Mucosa of descending colon (tissue), 3 donors: ENCODE measurements around the gene EIF4E2. TPM values are rescaled to one million over a fixed set of nuclear protein-coding genes. Genes with fewer than 3 reads are reported as not detected.

Experiments
- ATAC-seq: fragments of 200-7000 bp; cut with Tn5 transposase; one replicate; pipeline ENCODE4 v1.9.1; 2020; ENCODE audit warnings: mild to moderate bottlenecking, moderate library complexity
- DNase-seq, 3 donors: peaks; one replicate each; pipeline ENCODE4 v3.0.0-alpha.2; 2020
- H3K36me3 ChIP-seq: fragments of 200-600 bp; one replicate; pipeline ENCODE4 v1.8.0; 2021; ENCODE audit warnings: low read depth, mild to moderate bottlenecking
- H3K4me1 ChIP-seq: fragments of 200-600 bp; one replicate; pipeline ENCODE4 v1.8.0; 2021; ENCODE audit warnings: low read depth, mild to moderate bottlenecking
- H3K4me3 ChIP-seq: fragments of 200-600 bp; one replicate; pipeline ENCODE4 v1.8.0; 2021; ENCODE audit warnings: mild to moderate bottlenecking
- H3K9me3 ChIP-seq: fragments of 200-600 bp; one replicate; pipeline ENCODE4 v1.8.0; 2021; ENCODE audit warnings: mild to moderate bottlenecking
- intact Hi-C, 2 donors: fragments of 100-400 bp; cut with DNase I in 1 of 2; cut with micrococcal nuclease in 1 of 2; formaldehyde crosslinking; loops; one replicate each; pipeline versions ENCODE4 v1.11.0 to v1.11.1; 2022; cut with DNase I, micrococcal nuclease
- total RNA-seq, 3 donors: library from RNA; stranded (reverse); fragmentation: NEBNext Ultra II Directional in 2 of 3; extraction: Animal tissue kit (Norgen Biotek cat#: 25700) in 2 of 3; gene quantifications; one replicate each; pipeline versions ENCODE4 v1.2.1 to v1.2.4, GENCODE V29; 2021 to 2023
- TF ChIP-seq, protein P1 (sequence below): fragments of 200-600 bp; IDR thresholded peaks from one replicate; pipeline ENCODE4 v1.8.0; 2022; ENCODE audit warnings: antibody characterized with exemption, mild to moderate bottlenecking
- donor health status: DM: no; HTN: no; CAD: no; lungs with moderate emphysema.
- donor health status: DM: no; HTN: no; CAD: no.
- donor health status: DM: no; HTN: yes; CAD: no.

Gene EIF4E2
- total RNA-seq, 3 donors from 2014 or later, result 62.7 to 116 (median 90.9) TPM

DNA sequence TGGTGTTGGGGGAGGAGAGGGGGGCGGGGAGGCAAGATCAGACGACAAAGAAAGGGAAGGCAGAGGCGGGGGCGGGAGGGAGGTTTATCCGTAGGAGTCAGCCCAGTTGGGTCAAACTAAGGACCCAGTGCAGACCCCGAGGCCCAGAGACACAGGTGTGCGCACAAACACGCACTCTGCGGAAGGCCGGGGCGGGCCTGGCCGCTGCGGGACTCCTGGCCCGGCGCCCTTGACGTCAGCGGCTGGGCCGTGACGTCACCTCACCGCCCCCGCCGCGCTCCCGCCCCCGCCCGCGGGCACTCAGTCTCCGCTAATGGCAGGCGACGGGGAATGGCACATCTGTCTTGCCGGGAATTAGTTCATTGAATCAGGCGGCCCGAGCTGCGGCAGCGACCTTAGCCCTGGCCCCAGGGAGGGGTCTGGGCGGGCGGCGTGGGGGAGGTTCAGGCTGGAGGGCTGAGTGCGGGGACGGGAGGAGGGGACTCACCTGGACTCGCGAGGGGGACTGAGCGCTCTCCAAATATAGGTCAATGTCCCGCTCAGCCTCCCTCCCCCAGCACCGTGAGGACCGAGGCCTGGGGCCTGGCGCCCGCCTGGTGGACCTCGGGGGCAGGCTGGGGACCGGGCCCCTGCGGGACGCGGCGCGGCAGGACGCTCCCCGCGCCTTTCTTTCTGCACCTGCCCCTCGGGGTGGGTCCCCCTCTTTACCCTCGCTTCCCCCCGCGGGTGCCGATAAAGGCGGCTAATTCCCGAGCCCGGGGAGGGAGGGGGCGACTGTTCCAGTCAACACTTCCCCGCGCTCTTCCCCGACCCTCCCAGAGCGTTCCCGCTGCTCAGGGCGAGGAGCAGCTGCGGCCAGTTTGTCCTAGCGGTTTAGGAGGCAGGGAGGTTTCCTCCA, 47.3 kb upstream of the EIF4E2 start:
- Histone ChIP-seq H3K4me1 (peaks cover 6% of the 10 kb centered on the region), H3K9me3 (no peaks in the 10 kb centered on the region), H3K4me3 (no peak overlapping the region), H3K36me3 (no peaks in the 10 kb centered on the region)
- intact Hi-C loops, result no loop called here
- TF ChIP-seq, protein P1, sequence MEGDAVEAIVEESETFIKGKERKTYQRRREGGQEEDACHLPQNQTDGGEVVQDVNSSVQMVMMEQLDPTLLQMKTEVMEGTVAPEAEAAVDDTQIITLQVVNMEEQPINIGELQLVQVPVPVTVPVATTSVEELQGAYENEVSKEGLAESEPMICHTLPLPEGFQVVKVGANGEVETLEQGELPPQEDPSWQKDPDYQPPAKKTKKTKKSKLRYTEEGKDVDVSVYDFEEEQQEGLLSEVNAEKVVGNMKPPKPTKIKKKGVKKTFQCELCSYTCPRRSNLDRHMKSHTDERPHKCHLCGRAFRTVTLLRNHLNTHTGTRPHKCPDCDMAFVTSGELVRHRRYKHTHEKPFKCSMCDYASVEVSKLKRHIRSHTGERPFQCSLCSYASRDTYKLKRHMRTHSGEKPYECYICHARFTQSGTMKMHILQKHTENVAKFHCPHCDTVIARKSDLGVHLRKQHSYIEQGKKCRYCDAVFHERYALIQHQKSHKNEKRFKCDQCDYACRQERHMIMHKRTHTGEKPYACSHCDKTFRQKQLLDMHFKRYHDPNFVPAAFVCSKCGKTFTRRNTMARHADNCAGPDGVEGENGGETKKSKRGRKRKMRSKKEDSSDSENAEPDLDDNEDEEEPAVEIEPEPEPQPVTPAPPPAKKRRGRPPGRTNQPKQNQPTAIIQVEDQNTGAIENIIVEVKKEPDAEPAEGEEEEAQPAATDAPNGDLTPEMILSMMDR, result no peak
- DNase-seq (peak in 1 of 3 donors; percentile 36), ATAC-seq (peak; percentile 29)

GRCh38 chr2:232503809-232504323, 46.6 kb upstream of the EIF4E2 start:
- peaks cover 6% of the 10 kb centered on the region for H3K4me1 ChIP-seq
- H3K9me3 ChIP-seq, result no peaks in the 10 kb centered on the region
- TF ChIP-seq, protein P1, result no peak
- ATAC-seq, result no peak
- no peak for DNase-seq
- no peak overlapping the region for H3K4me3 ChIP-seq
- no peaks in the 10 kb centered on the region for H3K36me3 ChIP-seq
- intact Hi-C loops, result no loop called here

GRCh38 chr2:232504438-232504837, 46.1 kb upstream of the EIF4E2 start:
- ATAC-seq (no peak), DNase-seq (no peak)
- H3K4me1 ChIP-seq, result peaks cover 6% of the 10 kb centered on the region
- TF ChIP-seq, protein P1, result no peak
- no peak overlapping the region for H3K4me3 ChIP-seq
- no peaks in the 10 kb centered on the region for H3K9me3 ChIP-seq
- H3K36me3 ChIP-seq, result no peaks in the 10 kb centered on the region
- intact Hi-C loops, result no loop called here

DNA sequence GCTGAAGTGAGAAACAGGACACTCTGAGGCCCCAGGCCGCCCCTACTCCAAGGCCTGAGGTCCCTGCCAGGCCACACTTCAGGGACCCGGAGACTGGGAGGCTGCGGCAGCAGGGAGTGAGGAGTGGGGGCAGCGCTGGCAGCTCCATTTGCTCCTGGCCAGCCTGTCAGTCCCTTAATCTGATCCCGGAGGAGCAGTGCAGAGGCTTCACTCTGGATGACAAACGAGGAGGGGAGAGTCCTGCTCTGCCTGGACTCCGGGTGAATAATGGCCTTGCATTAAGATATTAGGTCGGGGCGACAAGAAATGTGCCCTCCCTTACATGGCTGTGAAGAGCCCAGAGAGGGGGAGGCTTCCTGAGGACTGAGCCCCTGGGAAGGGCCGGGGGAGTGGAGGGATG, 44.6 kb upstream of the EIF4E2 start:
- Histone ChIP-seq H3K9me3 (no peaks in the 10 kb centered on the region), H3K4me3 (no peak overlapping the region), H3K4me1 (peaks cover 6% of the 10 kb centered on the region), H3K36me3 (no peaks in the 10 kb centered on the region)
- intact Hi-C loops, result no loop called here
- ATAC-seq, result no peak
- DNase-seq, result no peak
- TF ChIP-seq, protein P1, result no peak

DNA sequence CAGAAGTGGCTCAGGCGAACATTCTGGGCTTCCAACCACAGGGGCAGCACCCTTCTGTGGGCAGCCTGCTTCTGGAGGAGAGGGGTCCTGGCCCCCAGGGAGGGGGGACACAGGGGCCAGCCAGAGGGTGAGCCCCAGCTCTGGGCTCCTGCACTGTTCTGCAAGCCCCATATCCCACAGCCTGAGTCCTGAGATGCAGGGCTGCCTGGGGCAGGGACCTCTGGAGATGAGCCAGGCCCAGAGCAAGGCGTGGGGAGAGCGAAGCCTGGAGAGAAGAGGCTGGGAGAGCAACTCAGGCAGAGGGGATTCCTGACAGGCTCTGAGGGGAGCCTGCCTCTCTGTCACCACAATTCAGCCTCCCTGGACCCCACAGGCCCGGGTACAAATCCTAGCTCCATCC, 43.8 kb upstream of the EIF4E2 start:
- Histone ChIP-seq H3K9me3 (no peaks in the 10 kb centered on the region), H3K4me1 (peaks cover 6% of the 10 kb centered on the region), H3K36me3 (no peaks in the 10 kb centered on the region), H3K4me3 (no peak overlapping the region)
- no peak for DNase-seq
- TF ChIP-seq, protein P1, result no peak
- ATAC-seq, result no peak
- intact Hi-C loops, result no loop called here
